ENCODE measurements around the gene ELMO1.

DNA sequence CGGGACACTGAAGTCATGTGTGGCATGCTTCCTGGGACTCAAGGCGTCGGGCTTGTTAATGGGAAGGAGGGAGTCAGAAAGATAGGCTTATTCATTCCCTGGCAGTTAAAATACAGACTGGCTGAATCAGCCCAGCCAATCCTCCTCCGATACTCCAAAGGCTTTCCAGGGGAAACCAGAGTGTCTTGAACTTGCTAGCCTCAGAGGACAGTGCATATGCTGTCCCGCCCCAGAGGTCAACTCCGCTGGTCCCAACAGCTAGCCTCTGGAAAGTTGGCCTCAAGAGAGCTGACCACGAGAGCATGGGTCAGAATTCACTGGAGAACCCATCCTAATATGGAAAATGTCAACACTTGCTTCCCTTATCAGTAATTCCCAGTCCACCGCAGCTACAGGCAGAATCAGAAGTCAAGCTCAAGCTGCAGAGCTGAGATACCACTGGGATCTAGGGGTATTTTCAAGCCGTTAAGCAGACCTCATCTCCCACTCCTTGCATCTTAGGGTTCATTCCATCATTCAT is 43.0 kb downstream of the ELMO1 start:
- TF ChIP-seq, protein P1, sequence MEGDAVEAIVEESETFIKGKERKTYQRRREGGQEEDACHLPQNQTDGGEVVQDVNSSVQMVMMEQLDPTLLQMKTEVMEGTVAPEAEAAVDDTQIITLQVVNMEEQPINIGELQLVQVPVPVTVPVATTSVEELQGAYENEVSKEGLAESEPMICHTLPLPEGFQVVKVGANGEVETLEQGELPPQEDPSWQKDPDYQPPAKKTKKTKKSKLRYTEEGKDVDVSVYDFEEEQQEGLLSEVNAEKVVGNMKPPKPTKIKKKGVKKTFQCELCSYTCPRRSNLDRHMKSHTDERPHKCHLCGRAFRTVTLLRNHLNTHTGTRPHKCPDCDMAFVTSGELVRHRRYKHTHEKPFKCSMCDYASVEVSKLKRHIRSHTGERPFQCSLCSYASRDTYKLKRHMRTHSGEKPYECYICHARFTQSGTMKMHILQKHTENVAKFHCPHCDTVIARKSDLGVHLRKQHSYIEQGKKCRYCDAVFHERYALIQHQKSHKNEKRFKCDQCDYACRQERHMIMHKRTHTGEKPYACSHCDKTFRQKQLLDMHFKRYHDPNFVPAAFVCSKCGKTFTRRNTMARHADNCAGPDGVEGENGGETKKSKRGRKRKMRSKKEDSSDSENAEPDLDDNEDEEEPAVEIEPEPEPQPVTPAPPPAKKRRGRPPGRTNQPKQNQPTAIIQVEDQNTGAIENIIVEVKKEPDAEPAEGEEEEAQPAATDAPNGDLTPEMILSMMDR (IDR thresholded peaks at IDR 0.05), result no peak
- TF ChIP-seq POLR2A (IDR thresholded peaks at IDR 0.05) (no peak), EP300 (IDR thresholded peaks at IDR 0.05) (no peak), POLR2AphosphoS5 (IDR thresholded peaks at IDR 0.05) (peak in 1 of 2 donors; percentile 19)
